Left renal cortex interstitium (tissue), 4 donors: ENCODE results near the gene S100A7. TPM values are rescaled to one million over a fixed set of nuclear protein-coding genes. Genes with fewer than 3 reads are reported as not detected.

ENCODE experiments used
- DNase-seq, 4 donors: peaks; one replicate each; pipeline ENCODE4 v3.0.0-alpha.2; 2013; ENCODE audit warnings: low read depth in 4 of 4, low spot score in 2 of 4, missing footprints in 1 of 4
- polyA plus RNA-seq, 4 donors: library from polyadenylated mRNA; unstranded; fragments of 120-200 nt; gene quantifications; one replicate each; pipeline ENCODE4 v1.2.1, GENCODE V29; 2013; ENCODE audit not compliant: insufficient read length in 4 of 4

S100A7 gene
- under 1 TPM in 3 of 4 donors, not detected in 1; 0.32 to 0.87 (median 0.55) TPM for polyA plus RNA-seq

DNA sequence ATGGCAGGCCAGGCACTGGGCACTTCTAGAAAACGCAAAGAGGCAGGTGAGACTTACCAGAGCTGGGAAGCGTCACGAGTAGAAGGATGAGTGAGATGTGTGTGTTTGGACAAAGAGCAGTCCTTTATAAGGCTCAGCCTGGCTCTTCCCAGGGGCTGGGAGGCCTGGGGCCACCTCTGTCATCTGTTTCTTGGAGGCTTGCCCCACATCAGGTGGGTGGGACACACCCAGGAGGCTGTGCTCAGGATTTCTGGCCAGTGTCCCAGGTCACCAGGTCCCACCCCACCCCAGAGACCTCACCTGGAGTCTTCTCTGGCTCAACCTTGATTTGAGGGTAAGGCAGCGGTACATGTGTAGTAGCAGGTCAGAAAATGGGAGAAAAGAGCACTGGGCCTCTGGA lies at the start of gene S100A7:
Gene S100A7 (minus strand): TSS at position 101 of the 400 bp plus-strand sequence. CDS start 1,638 bp downstream, outside the sequence.
- DNase-seq: no peak

DNA sequence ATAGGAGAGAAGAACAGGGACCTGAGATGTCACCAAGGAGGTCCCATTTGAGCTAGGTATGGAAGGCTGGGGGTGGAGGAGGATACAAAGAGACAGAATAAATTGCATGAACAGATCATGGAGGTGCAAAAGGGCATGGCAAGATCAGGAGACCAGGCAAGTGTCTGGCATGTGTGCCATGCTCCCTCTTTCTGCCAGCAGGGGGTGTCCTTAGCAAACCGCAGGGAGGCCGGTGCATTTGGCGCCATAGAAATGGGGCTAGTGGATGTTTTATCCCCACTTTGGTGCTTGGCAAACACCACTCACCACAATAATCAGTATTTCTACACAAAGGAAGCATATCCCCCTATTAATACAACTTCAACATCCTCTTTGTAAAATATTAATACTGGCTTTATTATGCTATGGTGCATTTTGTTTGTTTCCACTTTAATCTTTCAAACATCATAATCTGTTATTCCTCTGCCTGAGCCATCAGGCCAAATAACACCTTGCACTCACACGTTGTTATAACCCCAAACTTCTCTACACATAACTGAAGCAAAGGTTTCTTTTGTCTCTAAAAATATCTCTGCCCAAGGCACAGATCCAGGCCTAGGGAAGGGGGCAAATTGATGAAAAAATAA lies 49.4 kb upstream of the S100A7 start:
- no peak for DNase-seq

DNA sequence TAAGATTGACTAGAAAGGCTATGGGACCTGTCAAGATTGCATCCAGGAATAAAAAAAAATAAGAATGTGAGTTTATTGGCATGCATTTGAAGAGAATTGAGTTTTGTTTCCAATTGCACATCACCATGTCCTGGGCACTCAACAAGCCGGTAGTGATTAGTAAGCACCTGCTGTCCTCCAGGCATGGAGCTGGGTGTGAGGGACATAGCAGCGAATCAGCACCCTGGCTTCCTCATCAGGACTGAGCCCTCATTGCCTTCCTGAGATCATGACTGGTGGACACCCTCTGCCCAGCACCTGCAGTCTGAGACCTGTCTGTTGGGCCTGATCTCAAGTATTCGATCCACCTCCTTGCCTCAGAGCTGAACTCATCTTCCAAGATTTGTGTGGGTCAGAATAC lies 48.6 kb upstream of the S100A7 start:
- DNase-seq: no peak

DNA sequence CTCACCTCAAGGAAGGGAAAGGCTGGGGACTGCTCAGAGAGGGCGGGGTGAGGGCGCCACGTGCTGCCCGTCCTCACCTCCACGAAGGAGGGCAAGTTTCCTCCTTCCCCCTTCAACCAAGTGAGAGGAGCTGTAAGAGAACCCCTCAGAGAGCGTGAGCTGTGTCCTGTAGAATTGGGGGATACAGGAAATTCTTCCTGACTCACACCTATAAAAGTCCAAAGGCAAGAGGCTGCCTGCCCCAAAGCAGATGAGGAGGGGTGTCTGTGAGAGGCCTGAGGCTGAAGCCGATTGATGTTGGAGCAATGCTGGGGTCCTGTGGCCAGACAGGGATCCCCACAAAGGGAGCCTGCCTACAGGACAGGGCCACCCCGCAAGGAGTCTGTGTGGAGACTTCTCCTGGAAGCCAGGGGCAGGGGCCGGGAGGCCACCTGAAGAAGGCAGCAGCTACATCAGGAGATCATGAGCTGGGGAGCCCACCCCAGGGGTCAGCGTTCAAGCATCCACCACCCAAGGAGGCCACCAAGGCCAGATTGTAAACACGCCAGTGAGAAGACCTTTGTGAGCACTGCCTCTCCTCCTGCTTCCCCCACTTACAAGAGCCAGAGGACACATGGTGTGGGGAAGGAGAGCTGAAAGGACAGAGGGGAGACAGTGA lies 47.6 kb upstream of the S100A7 start:
- DNase-seq: no peak

DNA sequence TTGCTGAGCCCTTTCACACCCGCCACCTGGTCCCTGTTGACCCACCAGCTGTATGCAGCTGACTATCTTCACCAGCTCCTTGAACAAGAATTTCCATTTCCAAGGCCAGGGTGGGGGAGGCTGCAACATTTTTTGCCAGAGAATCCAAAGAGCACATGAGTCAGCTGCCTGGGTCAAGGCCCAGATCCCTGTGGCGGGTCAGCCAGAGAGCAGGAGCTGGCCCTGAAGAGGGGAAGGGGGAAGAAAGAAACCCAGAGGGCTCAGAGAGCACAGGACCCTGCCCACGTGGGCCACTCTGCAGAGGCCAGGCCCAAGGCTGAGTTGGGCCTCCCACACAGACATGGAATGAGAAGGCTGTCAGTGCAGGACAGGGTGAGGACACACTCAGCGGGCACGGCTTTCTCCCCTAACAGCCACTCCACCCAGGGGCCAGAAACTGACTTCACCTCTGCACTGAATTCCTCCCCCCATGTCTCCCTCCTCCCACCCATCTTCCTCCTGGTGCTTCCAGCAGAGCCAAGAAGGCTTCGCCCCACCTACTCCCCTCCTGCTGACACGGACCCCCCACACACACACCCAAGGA lies 46.5 kb upstream of the S100A7 start:
- DNase-seq: no peak

DNA sequence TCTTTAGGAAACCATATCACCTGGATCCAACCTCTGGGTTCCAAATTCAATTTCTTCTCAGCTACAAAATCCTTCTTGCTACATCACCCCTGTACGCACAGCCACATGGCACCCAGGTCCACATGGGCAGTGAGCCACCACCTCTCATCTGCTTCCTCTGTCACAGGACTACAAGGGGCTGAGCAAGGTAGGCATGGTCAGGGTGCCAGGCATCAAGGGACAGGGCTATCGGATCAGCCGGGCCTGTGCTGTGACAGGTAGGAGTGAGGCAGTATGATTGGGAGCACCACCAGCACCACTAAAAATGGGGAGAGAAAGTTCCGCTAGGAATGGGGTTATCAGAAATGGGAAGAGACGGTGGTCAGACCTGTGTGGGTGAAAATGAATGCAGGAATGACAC lies 45.9 kb upstream of the S100A7 start:
- DNase-seq: no peak

DNA sequence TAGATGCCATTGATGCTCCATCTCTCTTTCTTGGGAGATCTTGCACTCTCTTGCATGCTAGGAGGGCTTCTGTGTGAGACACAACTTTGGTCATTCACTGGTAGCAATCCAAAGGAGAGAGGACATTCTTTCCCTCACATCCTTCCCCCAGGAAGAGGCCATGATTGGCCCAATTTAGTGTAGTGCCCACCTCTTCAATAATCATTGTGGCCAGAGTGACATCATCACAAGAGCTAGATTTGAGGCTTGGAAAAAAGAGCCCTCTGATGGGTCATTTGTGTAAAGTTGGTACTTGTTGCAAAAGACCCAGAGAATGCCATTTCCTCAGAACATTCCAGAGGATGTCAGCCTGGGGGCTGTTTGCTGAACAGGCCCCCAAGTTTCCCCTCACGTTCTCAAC lies 45.1 kb upstream of the S100A7 start:
- no peak for DNase-seq

DNA sequence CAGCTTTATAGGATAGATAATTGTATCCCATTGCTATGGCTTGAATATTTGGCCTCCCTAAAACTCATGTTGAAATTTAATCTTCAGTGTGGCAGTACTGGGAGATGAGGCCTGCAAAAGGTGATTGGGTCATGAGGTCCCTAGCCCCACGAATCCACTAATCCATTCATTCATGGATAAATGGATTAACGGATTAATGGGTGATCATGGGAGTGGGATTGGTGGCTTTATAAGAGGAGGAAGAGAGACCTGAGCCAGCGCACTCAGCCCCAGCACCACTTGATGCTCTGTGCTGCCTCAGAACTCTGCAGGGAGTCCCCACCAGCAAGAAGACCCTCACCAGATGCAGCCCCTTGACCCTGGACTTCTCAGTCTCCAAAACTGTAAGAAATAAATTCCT lies 43.3 kb upstream of the S100A7 start:
- no peak for DNase-seq

DNA sequence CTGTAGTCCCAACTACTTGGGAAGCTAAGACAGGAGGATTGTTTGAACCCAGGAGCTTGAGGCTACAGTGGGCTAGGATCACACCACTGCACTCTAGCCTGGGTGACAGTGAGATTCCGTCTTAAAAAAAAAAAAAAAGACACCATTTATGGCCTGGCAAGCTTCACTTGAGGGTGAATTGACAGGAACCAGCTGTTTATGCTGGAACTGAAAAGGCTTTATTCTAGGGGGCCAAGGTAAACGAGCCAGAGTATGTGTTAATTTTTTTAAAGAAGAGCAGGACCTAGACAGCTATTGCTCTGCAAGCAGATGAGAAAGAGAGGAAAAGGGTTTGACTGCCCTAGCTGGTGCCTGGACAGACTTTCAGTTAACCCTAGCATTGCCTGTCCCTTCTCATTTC lies 38.3 kb upstream of the S100A7 start:
- DNase-seq: no peak

DNA sequence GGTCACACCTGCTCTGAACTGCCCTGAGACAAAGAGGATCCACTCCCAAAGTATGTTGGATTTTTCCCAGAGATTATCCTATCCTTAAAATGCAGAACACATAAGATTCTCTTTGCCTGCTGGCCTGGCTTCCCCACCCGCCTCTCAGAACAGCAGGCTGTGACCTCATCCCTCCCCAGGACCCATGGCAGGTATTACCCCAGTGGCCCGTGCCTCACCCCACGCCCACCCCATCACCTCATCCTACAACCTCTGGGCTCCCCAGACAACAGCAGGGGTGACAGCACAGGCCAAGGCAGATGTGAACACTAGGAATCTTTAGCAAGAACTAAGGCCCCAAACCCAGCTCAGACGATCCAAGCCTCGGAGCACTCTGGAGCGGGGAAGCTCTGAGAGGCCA lies 35.1 kb upstream of the S100A7 start:
- DNase-seq: no peak

DNA sequence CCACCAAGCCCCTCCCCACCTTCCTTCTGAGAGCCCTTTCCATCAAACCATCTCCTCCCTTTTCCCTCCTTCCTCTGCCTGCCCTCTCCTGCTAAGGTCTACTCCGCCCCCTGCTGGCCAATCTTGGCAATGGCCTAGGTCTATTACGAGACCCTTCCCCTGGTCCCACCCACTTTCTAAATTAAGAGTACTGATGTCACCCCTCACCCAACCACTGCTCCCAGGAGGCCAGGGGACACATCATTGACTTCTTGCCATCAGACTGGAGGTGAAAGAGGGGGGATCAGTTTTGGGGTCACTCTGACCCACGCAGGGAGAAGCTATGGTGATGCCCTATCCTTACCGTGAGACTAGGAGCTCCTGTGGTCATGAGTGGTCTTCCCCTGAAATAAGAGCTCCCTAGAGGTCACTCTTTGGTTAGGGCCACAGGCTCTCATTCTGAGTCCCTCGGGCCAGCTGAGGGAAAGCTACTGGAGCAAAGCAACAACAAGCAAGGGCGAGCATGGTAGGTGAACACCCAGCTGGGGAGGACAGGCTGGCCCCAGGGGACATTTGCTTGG lies 34.6 kb upstream of the S100A7 start:
- DNase-seq: peak in 2 of 4 donors; percentile 36 to 70

DNA sequence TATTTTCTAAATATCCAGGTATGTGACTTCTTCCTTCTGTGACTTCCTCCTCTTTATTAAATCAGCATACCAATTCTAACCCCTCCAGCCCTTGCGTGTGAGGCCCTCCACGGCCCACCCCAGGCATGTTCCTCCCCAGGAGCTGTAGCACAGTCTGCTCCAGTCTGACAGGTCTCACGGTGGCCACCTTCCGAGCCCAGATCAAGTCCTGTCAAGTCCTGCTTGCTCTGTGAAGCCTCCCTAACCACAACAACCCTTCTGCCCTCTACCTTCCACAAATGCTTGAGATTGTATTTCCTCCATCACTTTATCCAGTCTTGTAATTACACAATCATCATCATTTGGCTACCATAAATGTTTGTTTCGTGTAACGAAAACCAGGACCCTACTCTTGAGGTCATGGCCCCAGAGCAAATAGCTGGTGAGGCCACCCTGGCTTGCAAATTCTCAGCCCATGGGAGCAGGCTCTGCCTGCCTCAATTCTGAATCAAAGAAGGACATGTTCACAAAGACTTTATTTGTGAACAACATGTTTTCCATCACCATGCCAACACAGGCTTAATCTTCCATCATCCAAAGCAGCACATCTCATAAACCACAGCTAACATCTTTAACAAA lies 33.0 kb upstream of the S100A7 start:
- DNase-seq: no peak

DNA sequence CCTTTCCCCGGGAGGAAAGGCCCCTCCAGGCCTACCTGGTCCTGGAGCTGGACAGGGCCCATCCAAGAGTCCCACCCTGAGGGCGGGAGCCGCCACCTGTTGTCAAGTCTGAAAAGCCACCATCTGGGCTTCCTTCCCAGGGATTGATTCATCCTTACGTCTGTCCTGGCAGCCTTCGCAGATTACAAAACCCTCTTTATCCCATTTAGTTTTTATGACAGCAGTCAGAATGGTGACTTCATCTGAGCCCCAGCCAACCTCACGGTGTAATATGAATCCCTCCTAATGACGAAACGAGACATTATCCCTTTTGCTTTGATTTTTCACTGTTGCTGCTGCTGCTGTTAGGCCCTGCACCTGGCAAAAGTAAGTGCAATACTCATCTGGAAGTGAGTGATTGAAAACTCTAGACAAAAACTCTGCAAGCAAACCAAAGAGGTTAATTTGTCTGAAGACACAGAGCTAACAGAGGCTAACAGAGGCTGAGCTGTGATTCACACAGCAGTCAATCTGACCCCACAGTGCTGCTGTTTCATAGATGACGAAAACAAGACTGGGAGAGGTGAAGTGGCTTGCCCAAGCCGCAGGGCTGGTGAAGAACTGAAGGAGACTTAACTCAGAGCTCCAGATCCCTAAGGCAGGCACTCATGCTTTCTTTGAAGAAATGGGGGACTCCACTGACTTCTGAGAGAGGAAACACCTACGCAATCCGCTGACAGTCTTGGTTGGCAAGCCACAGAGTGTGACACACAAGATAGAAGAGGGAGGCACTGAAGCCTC lies 30.0 kb upstream of the S100A7 start:
- DNase-seq: no peak

DNA sequence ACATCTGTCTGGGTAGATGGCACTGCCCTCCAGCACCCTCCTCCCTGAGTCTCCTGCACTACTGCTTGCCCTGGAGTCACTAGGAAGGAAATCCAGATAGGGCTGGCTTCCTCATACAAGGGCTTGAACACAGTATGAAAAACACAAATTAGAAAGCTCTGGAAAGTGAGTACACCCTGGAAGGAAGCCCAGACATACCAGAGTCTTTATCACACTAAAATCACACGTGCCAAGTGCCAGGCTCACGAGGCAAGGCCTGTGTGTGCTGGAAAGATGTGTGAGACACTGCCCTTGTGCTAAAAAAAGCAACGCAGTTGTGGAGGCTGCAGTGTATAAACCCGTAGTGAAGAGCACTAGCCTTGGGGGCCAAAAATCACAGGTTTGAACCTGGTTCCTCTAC lies 28.3 kb upstream of the S100A7 start:
- no peak for DNase-seq

DNA sequence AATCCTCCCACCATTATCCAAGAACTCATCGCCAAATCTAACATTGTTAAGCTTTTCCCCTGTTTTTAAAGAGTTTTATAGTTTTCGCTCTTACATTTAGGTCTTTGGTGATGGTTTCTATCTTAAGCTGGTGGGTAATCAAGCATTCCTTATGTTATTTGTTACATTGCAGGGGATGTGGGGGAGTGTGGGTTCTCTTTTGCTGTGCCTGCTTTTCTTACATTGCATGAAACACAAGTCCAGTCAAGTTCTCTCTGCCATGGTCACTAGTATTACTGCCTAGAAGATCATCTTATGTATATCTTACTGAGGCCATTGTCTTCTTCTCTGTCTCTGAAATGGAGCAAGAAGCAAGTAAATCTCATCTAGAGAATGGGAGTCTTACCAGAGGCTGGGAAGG lies 27.3 kb upstream of the S100A7 start:
- DNase-seq: no peak

DNA sequence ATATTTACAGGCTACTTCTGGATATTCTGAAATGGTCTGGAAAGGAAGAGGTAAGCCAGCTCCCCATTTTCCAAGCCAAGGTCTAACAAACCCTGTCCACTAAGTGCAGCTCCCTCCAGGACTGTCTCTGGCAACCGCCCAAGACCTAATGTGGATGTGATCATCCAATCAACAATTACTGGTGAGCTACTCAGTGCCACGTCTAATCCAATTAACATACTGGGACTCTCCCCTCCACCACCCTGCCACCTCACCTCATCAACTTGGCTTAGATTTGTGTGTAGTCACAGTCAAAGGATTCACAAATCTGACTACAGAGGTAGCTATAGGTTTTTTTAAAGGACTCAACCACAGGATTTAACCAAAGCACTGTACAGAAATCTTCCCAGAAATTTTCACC lies 25.4 kb upstream of the S100A7 start:
- DNase-seq: no peak

DNA sequence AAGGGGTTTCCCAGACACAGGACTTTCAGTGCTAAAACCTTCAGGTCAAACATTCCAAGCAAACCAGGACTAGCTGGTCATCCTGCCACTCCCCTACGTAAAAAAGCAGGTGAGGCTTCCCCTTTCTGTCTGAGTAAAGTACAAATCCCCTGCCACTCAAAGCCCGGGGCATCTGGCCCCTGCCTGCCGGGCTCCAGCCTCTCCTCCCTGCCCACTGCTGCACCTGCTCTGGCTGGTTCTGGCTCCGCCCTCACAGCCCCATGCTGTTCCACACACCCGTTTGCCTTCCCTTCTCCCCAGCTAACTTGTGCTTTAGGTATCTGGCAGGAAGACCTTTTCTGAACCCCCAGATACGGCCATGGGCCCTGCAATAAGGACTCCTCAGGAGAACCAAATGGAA lies 23.3 kb upstream of the S100A7 start:
- no peak for DNase-seq

DNA sequence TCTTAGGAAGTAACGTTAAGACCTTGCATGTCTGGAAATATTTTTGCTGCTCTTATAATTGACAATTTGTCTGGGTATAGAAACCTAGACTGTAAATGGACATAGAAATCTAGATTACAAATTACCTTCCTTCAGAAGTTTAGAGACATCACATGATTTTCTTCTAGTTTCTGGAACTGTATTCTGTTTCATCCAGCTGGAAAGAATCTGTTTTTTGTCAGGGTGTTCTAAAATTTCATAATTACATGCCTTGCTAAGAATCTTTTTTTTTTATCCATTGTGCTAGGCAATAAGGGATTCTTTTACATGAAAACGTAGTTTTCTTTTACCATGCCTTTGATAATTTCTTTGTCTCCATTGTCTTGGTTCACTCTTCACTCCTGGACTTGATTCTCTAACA lies 20.7 kb upstream of the S100A7 start:
- DNase-seq: no peak

DNA sequence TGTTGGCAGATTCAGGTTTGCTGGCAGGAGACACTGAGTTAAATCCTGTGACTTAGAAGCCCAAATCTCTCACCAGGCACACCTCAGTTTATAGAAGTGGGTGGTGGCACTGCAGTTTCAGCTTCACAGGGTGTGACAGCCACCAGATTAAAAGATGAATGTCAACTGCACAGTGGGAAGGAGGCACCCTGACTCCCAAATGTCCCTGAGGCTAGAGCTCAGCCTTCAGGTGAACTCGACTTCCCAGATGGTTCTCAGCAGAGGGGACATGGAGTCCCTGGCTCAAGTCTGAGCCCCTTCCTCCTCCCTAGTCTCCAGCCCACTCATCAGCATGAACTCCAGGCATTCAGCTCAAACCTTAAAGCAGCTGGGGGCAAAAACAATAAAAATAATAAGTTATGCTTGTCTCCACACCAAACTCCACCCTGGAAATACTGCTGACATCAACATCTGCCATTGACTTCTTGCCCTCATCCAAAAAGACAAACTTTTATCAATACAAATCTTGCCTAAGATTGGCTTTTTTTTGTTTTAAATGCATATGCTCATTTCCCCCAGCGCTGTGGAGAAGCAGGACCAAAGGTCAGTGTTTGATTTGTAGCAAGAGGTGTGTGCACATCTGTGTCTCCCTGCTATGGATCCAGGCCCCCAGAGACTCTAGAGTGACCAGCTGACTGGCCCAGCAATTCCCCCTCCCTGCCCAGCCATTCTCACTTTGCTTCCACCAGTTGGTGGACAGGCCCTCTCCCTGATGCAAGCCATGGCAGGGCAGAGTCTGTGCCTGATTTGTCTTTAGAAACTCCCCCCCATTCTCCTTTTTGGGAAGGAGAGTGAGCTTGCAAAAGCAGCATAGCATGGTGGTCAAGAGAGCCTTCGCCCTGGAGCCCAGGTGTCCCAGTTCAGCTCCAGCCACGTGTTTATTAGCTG lies 18.5 kb upstream of the S100A7 start:
- DNase-seq: no peak
